Femur (tissue), 1 donor: ENCODE measurements around the gene ZNF85.
"Not testable (repeated sequence)": the region's sequence is repeated elsewhere in the genome, so short reads cannot be mapped to it uniquely, and the experiment has no call there.

ENCODE experiments used
- DNase-seq: peaks from one replicate; pipeline ENCODE4 v3.0.0-alpha.2; 2017

ZNF85 gene

GRCh38 chr19:20923077-20923871 lies at the start of gene ZNF85:
ZNF85 (plus strand) TSS chr19:20923251; CDS start chr19:20923401, 150 bp downstream.
- peak; percentile 96 for DNase-seq

DNA sequence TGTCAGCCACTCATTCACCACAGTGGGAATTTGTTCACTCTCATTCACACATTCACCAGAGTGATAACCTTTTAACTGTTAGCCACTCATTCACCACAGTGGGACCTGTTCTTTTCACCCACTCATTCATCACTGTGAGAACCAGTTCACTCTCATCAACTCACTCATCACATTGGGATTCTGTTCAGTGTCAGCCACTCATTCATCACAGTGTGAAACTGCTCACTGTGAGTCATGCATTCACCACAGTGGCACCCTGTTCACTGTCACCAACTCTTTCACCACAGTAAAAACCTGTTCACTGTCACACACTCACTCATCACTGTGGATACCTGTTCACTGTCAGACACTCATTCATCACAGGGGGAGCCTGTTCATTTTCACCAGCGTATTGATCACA lies 43.5 kb upstream of the ZNF85 start:
- DNase-seq: no peak

DNA sequence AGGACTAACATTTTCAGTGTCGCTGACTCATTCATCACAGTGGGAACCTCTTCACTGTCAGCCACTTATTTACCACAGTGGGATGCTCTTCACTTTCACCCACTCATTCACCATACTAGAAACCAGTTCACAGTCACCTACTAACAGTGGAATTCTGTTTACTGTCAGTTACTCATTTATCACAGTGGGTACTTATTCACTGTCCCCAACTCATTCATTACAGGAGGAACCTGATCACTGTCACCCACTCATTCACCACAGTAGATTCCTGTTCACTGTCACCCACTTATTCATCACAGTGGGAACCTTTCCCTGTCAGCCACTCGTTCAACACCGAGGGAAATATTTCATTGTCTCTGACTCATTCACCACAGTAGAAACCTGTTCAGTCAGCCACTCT lies 10.1 kb upstream of the ZNF85 start:
- DNase-seq: no peak

- DNase-seq: no peak
Observed at GRCh38 chr19:20925481-20925880, 2.4 kb downstream of the ZNF85 start.

GRCh38 chr19:20926796-20927195 lies 3.7 kb downstream of the ZNF85 start:
- DNase-seq: no peak

DNA sequence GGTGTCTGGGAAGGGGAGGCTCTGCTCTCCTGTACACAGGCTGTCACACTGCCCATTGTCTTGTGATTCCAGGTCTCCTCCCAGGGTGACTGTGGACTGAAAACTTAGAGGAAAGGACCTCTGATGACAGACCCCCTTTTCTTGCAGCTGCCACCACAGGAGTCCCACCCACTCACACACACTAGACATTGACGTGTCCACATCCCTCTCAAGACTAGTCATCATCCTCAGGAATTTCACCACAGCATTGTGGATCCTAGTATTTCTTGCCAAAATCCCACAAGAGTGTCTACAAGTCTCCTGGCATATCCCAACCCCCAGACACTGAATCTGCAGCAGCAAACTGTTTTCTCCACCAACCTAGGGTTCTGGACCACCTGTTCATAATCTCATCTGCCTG lies 5.3 kb downstream of the ZNF85 start:
- DNase-seq: no peak

DNA sequence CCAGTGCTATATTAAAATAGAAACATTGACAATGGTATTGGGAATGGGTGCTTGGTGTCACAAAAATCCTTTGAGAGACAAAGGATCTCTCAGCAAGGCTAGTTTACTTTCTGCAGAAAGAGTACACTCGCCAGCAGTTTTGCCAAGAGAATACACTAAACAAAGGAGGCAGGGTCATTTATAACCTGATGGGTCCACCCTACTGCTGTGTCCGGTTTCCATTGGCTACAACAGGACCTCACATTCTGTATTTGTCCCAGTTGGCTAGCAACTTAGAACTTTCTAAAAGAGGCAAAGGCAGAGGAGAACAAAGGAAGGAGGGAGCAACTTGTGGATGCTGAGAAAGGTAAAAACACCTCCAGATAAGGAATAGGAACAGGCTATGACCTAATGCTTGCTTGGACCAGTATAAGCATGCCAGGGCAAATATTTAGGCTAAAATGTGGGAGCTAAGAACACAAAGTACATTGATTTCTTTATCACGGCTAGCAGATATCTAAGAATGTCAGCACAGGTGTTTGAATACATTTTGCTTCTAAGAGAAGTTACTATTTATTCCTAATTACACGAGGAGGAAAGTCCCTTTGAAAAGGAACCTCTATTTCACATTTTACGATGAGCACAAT lies 13.4 kb downstream of the ZNF85 start:
- not testable (repeated sequence) for DNase-seq

DNA sequence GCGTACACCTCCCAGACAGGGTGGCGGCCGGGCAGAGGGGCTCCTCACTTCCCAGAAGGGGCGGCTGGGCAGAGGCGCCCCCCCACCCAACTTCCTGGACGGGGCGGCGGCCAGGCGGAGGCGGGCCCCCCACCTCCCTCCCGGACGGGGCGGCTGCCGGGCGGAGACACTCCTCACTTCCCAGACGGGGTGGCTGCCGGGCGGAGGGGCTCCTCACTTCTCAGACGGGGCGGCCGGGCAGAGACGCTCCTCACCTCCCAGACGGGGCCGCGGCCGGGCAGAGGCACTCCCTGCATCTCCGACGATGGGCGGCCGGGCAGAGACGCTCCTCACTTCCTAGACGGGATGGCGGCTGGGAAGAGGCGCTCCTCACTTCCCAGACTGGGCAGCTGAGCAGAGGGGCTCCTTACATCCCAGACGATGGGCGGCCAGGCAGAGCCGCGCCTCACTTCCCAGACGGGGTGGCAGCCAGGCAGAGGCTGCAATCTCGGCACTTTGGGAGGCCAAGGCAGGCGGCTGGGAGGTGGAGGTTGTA lies 29.6 kb downstream of the ZNF85 start:
- not testable (repeated sequence) for DNase-seq

DNA sequence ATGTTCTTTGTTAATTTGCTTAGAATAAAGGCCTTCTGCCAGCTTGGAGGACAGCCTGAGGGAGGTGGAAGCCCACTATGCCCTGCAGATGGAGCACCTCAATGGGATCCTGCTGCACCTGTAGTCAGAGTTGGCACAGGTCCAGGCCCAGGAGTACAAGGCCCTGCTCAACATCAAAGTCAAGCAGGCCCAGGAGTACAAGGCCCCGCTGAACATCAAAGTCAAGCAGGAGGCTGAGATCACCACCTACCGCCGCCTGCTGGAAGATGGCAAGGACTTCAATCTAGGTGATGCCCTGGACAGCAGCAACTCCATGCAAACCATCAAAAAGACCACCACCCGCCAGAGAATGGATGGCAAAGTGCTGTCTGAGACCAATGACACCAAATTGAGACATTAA lies 41.7 kb downstream of the ZNF85 start:
- DNase-seq: no peak

GRCh38 chr19:20968092-20968491 lies 45.0 kb downstream of the ZNF85 start:
- no peak for DNase-seq

GRCh38 chr19:20969498-20969897 lies 46.4 kb downstream of the ZNF85 start:
- DNase-seq: no peak

- no peak for DNase-seq
Observed at GRCh38 chr19:20969898-20970297, 46.8 kb downstream of the ZNF85 start.

DNA sequence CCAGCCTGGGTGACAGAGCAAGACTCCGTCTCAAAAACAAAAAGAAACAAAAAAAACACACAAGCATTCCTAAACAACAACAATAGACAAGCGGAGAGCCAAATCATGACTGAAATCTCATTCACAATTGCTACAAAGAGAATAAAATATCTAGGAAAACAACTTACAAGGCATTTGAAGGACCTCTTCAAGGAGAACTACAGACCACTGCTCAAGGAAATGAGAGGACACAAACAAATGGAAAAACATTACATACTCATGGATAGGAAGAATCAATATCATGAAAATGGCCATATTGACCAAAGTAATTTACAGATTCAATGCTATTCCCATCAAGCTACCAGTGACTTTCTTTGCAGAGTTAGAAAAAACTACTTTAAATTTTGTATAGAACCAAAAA lies 69.7 kb downstream of the ZNF85 start:
- not testable (repeated sequence) for DNase-seq

DNA sequence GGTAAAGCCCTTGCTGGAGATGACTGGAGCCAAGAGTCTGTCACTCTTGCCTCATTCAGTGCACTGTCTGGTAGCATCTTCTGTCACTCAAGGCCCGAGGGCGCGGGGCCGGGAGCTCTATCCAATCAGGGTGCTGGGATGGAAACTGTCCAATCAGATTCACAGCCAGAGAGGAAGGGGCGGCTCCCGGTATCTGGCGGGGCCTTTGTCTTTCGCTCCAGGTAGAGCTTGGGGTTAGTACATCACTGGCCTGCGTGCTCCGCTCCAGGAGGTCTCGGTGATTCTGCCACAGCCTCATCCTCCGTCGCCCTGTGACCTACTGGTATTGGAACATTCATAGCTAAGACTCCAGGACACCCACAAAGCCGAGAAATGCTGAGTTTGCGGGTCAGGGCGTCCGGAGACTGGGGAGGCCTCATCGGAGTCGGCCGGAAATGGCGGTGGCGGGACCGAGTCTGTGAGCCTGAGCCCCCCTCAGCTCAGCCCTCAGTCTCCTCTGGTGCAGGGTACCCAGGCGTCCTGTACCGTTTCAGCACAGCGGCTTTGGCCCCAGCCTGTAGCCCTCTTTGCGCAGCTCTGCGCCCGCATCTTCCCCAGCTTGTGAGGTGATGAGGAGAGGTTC lies 76.8 kb downstream of the ZNF85 start:
- peak; percentile 96 for DNase-seq
